ENCODE measurements around the gene TBCC. TPM values are rescaled to one million over a fixed set of nuclear protein-coding genes. Genes with fewer than 3 reads are reported as not detected.

TBCC gene
- total and polyA plus RNA-seq, 2 of the 8 experiments (the other 6 are each of a cell fraction or from before 2014, with no cell fraction given), result 22.7 to 25.5 TPM

DNA sequence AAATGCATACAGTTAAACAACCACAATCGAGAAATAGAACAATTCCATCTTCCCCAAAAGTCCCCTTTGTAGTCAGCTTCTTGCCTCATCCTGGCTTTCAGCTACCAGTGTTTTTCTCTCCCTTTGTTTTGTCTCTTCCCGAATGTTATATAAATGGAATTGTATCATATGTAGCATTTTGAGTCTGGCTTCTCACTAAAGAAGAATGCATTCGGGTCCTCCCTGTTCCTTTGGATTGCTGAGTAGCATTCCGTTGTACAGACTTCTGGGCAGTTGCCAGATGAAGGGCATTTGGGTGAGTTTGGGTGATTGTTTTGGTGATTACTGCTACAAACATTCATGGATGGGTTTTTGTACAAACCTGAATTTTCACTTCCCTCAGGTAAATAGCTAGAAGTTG, 51.3 kb downstream of the TBCC start (continued):
- TF ChIP-seq HDAC6 (IDR thresholded peaks at IDR 0.05; ENCODE audit: low read depth, low read length) (no peak), TAF1 (IDR thresholded peaks at IDR 0.05; ENCODE audit: low read depth, low read length) (no peak), KDM1A (IDR thresholded peaks at IDR 0.05; ENCODE audit: borderline replicate concordance, low read length) (no peak), POLR2AphosphoS5 (IDR thresholded peaks at IDR 0.05; ENCODE audit: low read depth, low read length) (no peak), EZH2 (IDR thresholded peaks at IDR 0.05; ENCODE audit: low read depth, low read length, severe bottlenecking) (no peak)

Other genes starting within 250 kb of the TBCC start
- gene UBR2, start 182.1 kb downstream of the TBCC start, total RNA-seq (2021; fragmentation: NEBNext Ultra II Directional; extraction: Animal tissue kit (Norgen Biotek cat#: 25700)), result 17.2 and 19.5 TPM in 2 replicates
- 4.5 and 6.5 TPM in 2 replicates for gene UBR2, start 182.1 kb downstream of the TBCC start, polyA plus RNA-seq (2011; rRNA removed)
- gene PRPH2, start 23.5 kb downstream of the TBCC start, total RNA-seq (2021; fragmentation: NEBNext Ultra II Directional; extraction: Animal tissue kit (Norgen Biotek cat#: 25700)), result 0.61 and 0.65 TPM in 2 replicates
- gene PRPH2, start 23.5 kb downstream of the TBCC start, polyA plus RNA-seq (2011; rRNA removed), result 0.23 and 0.33 TPM in 2 replicates
- gene BICRAL, start 35.9 kb upstream of the TBCC start, total RNA-seq (2021; fragmentation: NEBNext Ultra II Directional; extraction: Animal tissue kit (Norgen Biotek cat#: 25700)), result 12.2 and 12.7 TPM in 2 replicates
- gene BICRAL, start 35.9 kb upstream of the TBCC start, polyA plus RNA-seq (2011; rRNA removed), result 6.9 and 9.4 TPM in 2 replicates
- gene RPL7L1, start 133.5 kb upstream of the TBCC start, total RNA-seq (2021; fragmentation: NEBNext Ultra II Directional; extraction: Animal tissue kit (Norgen Biotek cat#: 25700)), result 112 and 117 TPM in 2 replicates
- gene RPL7L1, start 133.5 kb upstream of the TBCC start, polyA plus RNA-seq (2011; rRNA removed), result 29.3 and 31.0 TPM in 2 replicates
- gene PTCRA, start 169.9 kb upstream of the TBCC start, total RNA-seq (2021; fragmentation: NEBNext Ultra II Directional; extraction: Animal tissue kit (Norgen Biotek cat#: 25700)), result not detected in 2 replicates
- not detected in 2 replicates for gene PTCRA, start 169.9 kb upstream of the TBCC start, polyA plus RNA-seq (2011; rRNA removed)
- gene CNPY3, start 183.4 kb upstream of the TBCC start, total RNA-seq (2021; fragmentation: NEBNext Ultra II Directional; extraction: Animal tissue kit (Norgen Biotek cat#: 25700)), result 64.5 and 67.9 TPM in 2 replicates
- 49.6 and 64.1 TPM in 2 replicates for gene CNPY3, start 183.4 kb upstream of the TBCC start, polyA plus RNA-seq (2011; rRNA removed)
- gene GNMT, start 214.7 kb upstream of the TBCC start, total RNA-seq (2021; fragmentation: NEBNext Ultra II Directional; extraction: Animal tissue kit (Norgen Biotek cat#: 25700)), result 1.8 TPM in 2 replicates
- 3.4 and 4.3 TPM in 2 replicates for gene GNMT, start 214.7 kb upstream of the TBCC start, polyA plus RNA-seq (2011; rRNA removed)
- gene PEX6, start 233.1 kb upstream of the TBCC start, total RNA-seq (2021; fragmentation: NEBNext Ultra II Directional; extraction: Animal tissue kit (Norgen Biotek cat#: 25700)), result 11.7 and 12.5 TPM in 2 replicates
- 6.4 and 11.6 TPM in 2 replicates for gene PEX6, start 233.1 kb upstream of the TBCC start, polyA plus RNA-seq (2011; rRNA removed)
- 52.1 and 52.4 TPM in 2 replicates for gene PPP2R5D, start 238.5 kb upstream of the TBCC start, total RNA-seq (2021; fragmentation: NEBNext Ultra II Directional; extraction: Animal tissue kit (Norgen Biotek cat#: 25700))
- gene PPP2R5D, start 238.5 kb upstream of the TBCC start, polyA plus RNA-seq (2011; rRNA removed), result 55.7 and 68.1 TPM in 2 replicates